Ectodermal cell (in vitro differentiated cells): Measurements from ENCODE around the gene CTBP1.

Source experiments
- H3K27ac ChIP-seq: 2 replicates; pipeline ENCODE4 v1.7.0; 2013; ENCODE audit warnings: mild to moderate bottlenecking, low read depth, low read length; ENCODE audit not compliant: insufficient read depth, poor library complexity, severe bottlenecking
- H3K27me3 ChIP-seq: 2 replicates; pipeline ENCODE4 v1.7.0; 2013; ENCODE audit warnings: mild to moderate bottlenecking, low read length; ENCODE audit not compliant: insufficient read depth, control insufficient read depth, poor library complexity, severe bottlenecking
- H3K36me3 ChIP-seq: one replicate; pipeline ENCODE4 v1.7.0; 2013; ENCODE audit warnings: low read length; ENCODE audit not compliant: control insufficient read depth, insufficient read depth
- H3K4me1 ChIP-seq: one replicate; pipeline ENCODE4 v1.7.0; 2013; ENCODE audit warnings: low read length; ENCODE audit not compliant: control insufficient read depth, insufficient read depth
- H3K4me3 ChIP-seq: 2 replicates; pipeline ENCODE4 v1.7.0; 2013; ENCODE audit warnings: low read depth, low read length, control low read depth; ENCODE audit not compliant: insufficient read depth
- H3K9me3 ChIP-seq: 2 replicates; pipeline ENCODE4 v1.7.0; 2013; ENCODE audit warnings: mild to moderate bottlenecking, low read length, moderate library complexity; ENCODE audit not compliant: control insufficient read depth
- WGBS, 2 experiments: methylation state at CpG; one replicate each; pipeline ENCODE4 v1.1.7; 2013; ENCODE audit warnings: missing lambda C conversion rate in 2 of 2; 5-methylcytosine and 5-hydroxymethylcytosine counted together

Gene CTBP1

GRCh38 chr4:1222036-1222789, 26.7 kb downstream of the CTBP1 start:
- no peaks in the 10 kb centered on the region for H3K4me1 ChIP-seq
- no peak overlapping the region for H3K27ac ChIP-seq
- peaks cover 35% of the 10 kb centered on the region for H3K36me3 ChIP-seq
- WGBS, 2 experiments = 95 to 96% methylated on average over 34 of the region's 34 CpGs
- H3K9me3 ChIP-seq = no peaks in the 10 kb centered on the region
- H3K4me3 ChIP-seq = no peak overlapping the region
- H3K27me3 ChIP-seq = no peaks in the 10 kb centered on the region

DNA sequence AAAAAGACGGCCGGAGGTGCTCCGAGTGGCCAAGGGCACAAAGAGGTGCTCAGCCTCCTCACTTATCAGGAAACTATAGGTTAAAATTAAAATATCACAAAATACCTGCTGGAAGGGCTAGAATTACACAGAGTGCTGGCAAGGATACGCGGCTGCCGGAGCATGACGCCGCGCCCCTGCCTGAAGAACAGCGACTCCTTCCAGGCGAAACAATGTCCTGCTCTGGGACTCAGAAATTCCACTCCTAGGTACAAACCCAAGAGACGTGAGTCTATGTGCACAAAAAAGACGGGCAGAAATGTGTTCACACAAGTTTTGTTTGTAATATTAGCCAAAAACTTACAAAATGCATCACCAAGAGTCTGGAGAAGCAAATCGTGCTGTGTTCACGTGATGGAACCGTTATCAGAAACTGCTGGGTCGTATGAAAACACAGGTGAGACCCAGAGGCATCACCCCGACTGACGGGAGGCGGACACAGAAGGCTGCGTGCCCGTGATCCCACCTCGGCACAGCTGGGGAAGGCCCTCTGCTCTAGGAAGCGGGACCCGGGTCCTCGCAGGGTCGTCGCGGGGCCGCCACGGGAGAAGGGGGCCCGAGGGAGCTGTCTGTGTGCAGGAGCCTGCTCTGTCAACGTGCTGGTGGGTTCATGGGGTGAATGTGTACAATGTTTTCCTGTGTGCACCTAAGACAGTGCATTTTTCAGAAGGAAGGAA, 27.6 kb downstream of the CTBP1 start:
- H3K27me3 ChIP-seq = no peaks in the 10 kb centered on the region
- no peaks in the 10 kb centered on the region for H3K4me1 ChIP-seq
- no peak overlapping the region for H3K4me3 ChIP-seq
- WGBS, 2 experiments = 94 to 95% methylated on average over 33 of the region's 33 CpGs
- peaks cover 26% of the 10 kb centered on the region for H3K36me3 ChIP-seq
- H3K27ac ChIP-seq = no peak overlapping the region
- no peaks in the 10 kb centered on the region for H3K9me3 ChIP-seq

- no peak overlapping the region for H3K4me3 ChIP-seq
- no peaks in the 10 kb centered on the region for H3K4me1 ChIP-seq
- 95% methylated on average over 16 of the region's 16 CpGs for WGBS, 2 experiments
- peaks cover 26% of the 10 kb centered on the region for H3K36me3 ChIP-seq
- H3K9me3 ChIP-seq = no peaks in the 10 kb centered on the region
- no peak overlapping the region for H3K27ac ChIP-seq
- no peaks in the 10 kb centered on the region for H3K27me3 ChIP-seq
These were observed 28.4 kb downstream of the CTBP1 start for GRCh38 chr4:1220566-1220965.

DNA sequence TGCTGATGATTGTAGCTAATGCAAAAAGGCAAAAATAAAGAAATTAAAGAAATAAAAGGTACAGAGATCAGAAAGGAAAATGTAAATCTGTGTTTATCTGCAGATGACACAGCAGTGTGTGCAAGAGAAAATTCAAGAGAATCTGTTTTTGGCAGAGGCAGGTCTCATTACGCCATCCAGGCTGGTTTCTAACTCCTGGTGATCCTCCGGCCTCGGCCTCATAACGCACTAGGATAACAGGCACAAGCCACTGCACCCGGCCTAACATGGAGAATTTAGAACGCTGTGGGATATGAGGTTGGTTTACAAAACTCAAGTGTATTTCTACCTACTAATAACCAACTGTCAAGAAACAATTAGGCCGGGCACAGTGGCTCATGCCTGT, 29.4 kb downstream of the CTBP1 start:
- Histone ChIP-seq H3K4me1 (no peaks in the 10 kb centered on the region), H3K4me3 (no peak overlapping the region), H3K9me3 (no peaks in the 10 kb centered on the region), H3K36me3 (peaks cover 22% of the 10 kb centered on the region), H3K27me3 (no peaks in the 10 kb centered on the region), H3K27ac (no peak overlapping the region)
- WGBS, 2 experiments = 93 to 98% methylated on average over 7 of the region's 7 CpGs

DNA sequence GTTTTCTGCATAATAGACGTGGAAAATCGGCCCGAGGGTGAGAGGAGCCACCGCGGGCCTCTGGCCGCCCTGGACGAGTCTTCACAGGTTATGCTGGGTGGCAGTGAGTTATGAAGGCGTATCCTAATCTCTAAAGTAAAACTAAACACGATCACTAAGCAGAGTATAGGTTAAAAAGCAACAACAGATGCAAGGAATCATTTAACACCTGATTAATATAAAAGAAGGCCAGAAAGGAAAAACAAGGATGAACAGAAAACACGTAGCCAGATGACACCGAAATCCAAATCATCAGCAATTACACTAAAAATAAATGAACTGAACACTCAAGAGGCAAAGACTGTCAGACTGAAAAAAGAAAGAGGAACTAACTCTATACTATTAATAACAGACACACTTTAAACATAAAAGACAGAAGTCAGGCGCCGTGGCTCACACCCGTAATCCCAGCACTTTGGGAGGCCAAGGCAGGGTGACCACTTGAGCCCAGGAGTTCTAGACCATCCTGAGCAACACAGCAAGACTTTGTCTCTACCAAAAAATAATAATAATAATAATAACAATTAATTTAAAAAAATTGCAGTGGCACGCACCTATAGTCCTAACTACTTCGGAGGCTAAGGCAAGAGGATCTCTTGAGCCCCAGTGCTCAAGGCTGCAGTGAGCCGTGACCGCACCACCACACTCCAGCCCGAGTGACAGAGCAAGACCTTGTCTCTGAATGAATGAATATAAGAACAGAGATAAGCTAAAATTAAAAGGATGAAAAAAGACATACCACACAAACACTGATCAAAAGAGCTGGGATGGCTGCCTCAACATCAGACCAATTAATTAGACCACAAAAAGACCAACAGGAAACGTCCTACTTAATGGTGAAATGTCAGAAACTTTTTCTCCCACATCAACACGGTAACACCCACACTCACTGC, 30.0 kb downstream of the CTBP1 start:
- Histone ChIP-seq H3K27me3 (no peaks in the 10 kb centered on the region), H3K36me3 (peaks cover 18% of the 10 kb centered on the region), H3K4me3 (no peak overlapping the region), H3K4me1 (no peaks in the 10 kb centered on the region), H3K9me3 (no peaks in the 10 kb centered on the region), H3K27ac (no peak overlapping the region)
- WGBS, 2 experiments = 93 to 96% methylated on average over 20 to 21 of the region's 21 CpGs

DNA sequence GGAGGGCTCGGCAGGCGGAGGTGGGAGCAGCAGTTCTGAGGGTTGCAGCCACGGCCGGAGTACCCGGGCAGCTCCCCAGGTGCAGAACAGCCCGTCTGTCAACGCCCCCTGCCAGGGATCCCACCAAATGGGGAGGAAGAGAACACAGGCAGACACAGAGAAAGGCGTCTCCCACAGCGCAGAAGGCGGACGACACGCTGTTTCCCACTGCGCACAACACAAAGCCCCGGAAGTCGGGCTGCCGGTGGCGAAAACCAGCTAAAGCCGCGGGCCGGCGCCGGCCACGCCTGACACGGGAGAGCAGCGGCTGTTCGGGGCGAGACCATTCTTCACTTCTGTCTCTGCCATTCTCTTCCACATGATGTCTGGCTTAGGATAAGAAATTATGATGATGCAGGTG, 31.6 kb downstream of the CTBP1 start:
- 96 to 97% methylated on average over 27 of the region's 27 CpGs for WGBS, 2 experiments
- peaks cover 16% of the 10 kb centered on the region for H3K36me3 ChIP-seq

GRCh38 chr4:1216869-1217294, 32.0 kb downstream of the CTBP1 start:
- Histone ChIP-seq H3K27ac (no peak overlapping the region), H3K27me3 (no peaks in the 10 kb centered on the region), H3K4me3 (no peak overlapping the region), H3K4me1 (no peaks in the 10 kb centered on the region), H3K36me3 (peaks cover 16% of the 10 kb centered on the region), H3K9me3 (no peaks in the 10 kb centered on the region)
- 95 to 96% methylated on average over 21 of the region's 21 CpGs for WGBS, 2 experiments

More for the DNA sequence above, 31.6 kb downstream of the CTBP1 start:
- Histone ChIP-seq H3K4me1 (no peaks in the 10 kb centered on the region), H3K4me3 (no peak overlapping the region), H3K9me3 (no peaks in the 10 kb centered on the region), H3K27me3 (no peaks in the 10 kb centered on the region), H3K27ac (no peak overlapping the region)

GRCh38 chr4:1216076-1216614, 32.8 kb downstream of the CTBP1 start:
- H3K4me3 ChIP-seq = no peak overlapping the region
- no peak overlapping the region for H3K27ac ChIP-seq
- 96 to 97% methylated on average over 34 of the region's 34 CpGs for WGBS, 2 experiments
- H3K9me3 ChIP-seq = no peaks in the 10 kb centered on the region
- no peaks in the 10 kb centered on the region for H3K4me1 ChIP-seq
- H3K36me3 ChIP-seq = peaks cover 16% of the 10 kb centered on the region
- H3K27me3 ChIP-seq = no peaks in the 10 kb centered on the region

GRCh38 chr4:1215141-1216075, 33.5 kb downstream of the CTBP1 start:
- 95 to 96% methylated on average over 31 of the region's 31 CpGs for WGBS, 2 experiments
- Histone ChIP-seq H3K27ac (no peak overlapping the region), H3K9me3 (no peaks in the 10 kb centered on the region), H3K36me3 (peaks cover 16% of the 10 kb centered on the region), H3K4me1 (no peaks in the 10 kb centered on the region), H3K4me3 (no peak overlapping the region), H3K27me3 (no peaks in the 10 kb centered on the region)
